Measurements from ENCODE around the gene TRIM52. TPM values are rescaled to one million over a fixed set of nuclear protein-coding genes. Genes with fewer than 3 reads are reported as not detected.
A peak's percentile ranks its signal among the peaks of the same experiment; 100 is the strongest.

Gene TRIM52
- polyA plus RNA-seq, 2 of the 4 experiments (the other 2 are of a cell fraction) = 11.1 to 12.1 TPM

GRCh38 chr5:181207960-181208253 lies 53.0 kb downstream of the TRIM52 start:
- no peak overlapping the region for H3K27ac ChIP-seq
- FAIRE-seq (no peak), DNase-seq (ENCODE audit: low read depth in 1 of 2, low spot score in 1 of 2) (no peak), ATAC-seq (no peak)
- H3K9me3 ChIP-seq = no peaks in the 10 kb centered on the region
- TF ChIP-seq, protein P1, sequence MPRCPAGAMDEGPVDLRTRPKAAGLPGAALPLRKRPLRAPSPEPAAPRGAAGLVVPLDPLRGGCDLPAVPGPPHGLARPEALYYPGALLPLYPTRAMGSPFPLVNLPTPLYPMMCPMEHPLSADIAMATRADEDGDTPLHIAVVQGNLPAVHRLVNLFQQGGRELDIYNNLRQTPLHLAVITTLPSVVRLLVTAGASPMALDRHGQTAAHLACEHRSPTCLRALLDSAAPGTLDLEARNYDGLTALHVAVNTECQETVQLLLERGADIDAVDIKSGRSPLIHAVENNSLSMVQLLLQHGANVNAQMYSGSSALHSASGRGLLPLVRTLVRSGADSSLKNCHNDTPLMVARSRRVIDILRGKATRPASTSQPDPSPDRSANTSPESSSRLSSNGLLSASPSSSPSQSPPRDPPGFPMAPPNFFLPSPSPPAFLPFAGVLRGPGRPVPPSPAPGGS (IDR thresholded peaks at IDR 0.05) = no peak
- TF ChIP-seq RARB (CRISPR knock-in tag; IDR thresholded peaks at IDR 0.05) = peak; percentile 81; the same call in 1 of the 2 replicates
- TF ChIP-seq RAD21 (conservative IDR thresholded peaks at IDR 0.05 in 1 of 2, IDR thresholded peaks at IDR 0.05 in 1 of 2) = no peak
- TF ChIP-seq TFCP2L1 (CRISPR knock-in tag; IDR thresholded peaks at IDR 0.05) = peak; percentile 62; the same call in 1 of the 2 replicates
- TF ChIP-seq POLR2AphosphoS2 (conservative IDR thresholded peaks at IDR 0.05; ENCODE audit: low read length) = no peak
- no peak for TF ChIP-seq ZNF302 (CRISPR knock-in tag; IDR thresholded peaks at IDR 0.05)
- no peak for TF ChIP-seq RCOR1 (IDR thresholded peaks at IDR 0.05; ENCODE audit: low read depth, low read length)
- H3K4me1 ChIP-seq = peaks cover 15% of the 10 kb centered on the region
- CTCF ChIA-PET = interaction anchor here (0.7 to 2.6 kb wide), 9 partner anchors 11 to 476 kb away, joined by 3 to 33 read pairs (median 4); no protein-coding TSS in a partner anchor
- H3K4me3 ChIP-seq = no peak overlapping the region
- POLR2A ChIA-PET = interaction anchor here (0.6 to 6.7 kb wide), 6 partner anchors 9 to 402 kb away, joined by 3 to 159 read pairs (median 14); partner anchors contain the start of gene TRIM41
- peak overlapping the region; percentile 44 for H3K4me2 ChIP-seq
- 10% methylated on average over 3 of the region's 3 CpGs for WGBS (ENCODE audit: missing lambda C conversion rate)

- Histone ChIP-seq H3K4me1 (peaks cover 15% of the 10 kb centered on the region), H3K9me3 (no peaks in the 10 kb centered on the region), H3K27ac (peak overlapping the region; percentile 69 to 93), H3K4me3 (peak overlapping the region; percentile 54), H3K4me2 (peak overlapping the region; percentile 91)
- CTCF ChIA-PET = interaction anchor here (0.6 to 3.6 kb wide), 12 partner anchors 9 to 476 kb away, joined by 3 to 33 read pairs (median 4); no protein-coding TSS in a partner anchor
- POLR2A ChIA-PET = interaction anchor here (0.6 to 6.7 kb wide), 9 partner anchors 9 to 401 kb away, joined by 3 to 159 read pairs (median 8); partner anchors contain the start of gene TRIM41
- DNase-seq (ENCODE audit: low read depth in 1 of 2, low spot score in 1 of 2) (peak; percentile 60 to 96), ATAC-seq (peak; percentile 51 to 66), FAIRE-seq (peak; percentile 23)
- under 1% methylated on average over 35 of the region's 36 CpGs for WGBS (ENCODE audit: missing lambda C conversion rate)
- TF ChIP-seq BHLHE40 (IDR thresholded peaks at IDR 0.05; ENCODE audit: low read depth, low read length) (0 out of 2 replicates have a peak, but pooled peaks have one; percentile 15), EP300 (IDR thresholded peaks at IDR 0.05) (no peak), CHD4 (IDR thresholded peaks at IDR 0.05; ENCODE audit: borderline replicate concordance) (no peak), NFE2L2 (conservative IDR thresholded peaks at IDR 0.05; ENCODE audit: low read length) (no peak), HOXA7 (CRISPR knock-in tag; IDR thresholded peaks at IDR 0.05) (peak; percentile 90), KDM1A (IDR thresholded peaks at IDR 0.05; ENCODE audit: low read depth) (no peak), POLR2A (IDR thresholded peaks at IDR 0.05; ENCODE audit: low read length) (peak; percentile 28), FOSB (CRISPR knock-in tag; IDR thresholded peaks at IDR 0.05) (peak; percentile 76), EHMT2 (IDR thresholded peaks at IDR 0.05; ENCODE audit: low read depth) (no peak), NR3C1 (IDR thresholded peaks at IDR 0.05) (no peak), FOSL2 (IDR thresholded peaks at IDR 0.05) (no peak), FOSL2 (CRISPR knock-in tag; IDR thresholded peaks at IDR 0.05) (peak; percentile 5; the same call in 1 of the 2 replicates), HOXB13 (CRISPR knock-in tag; IDR thresholded peaks at IDR 0.05; ENCODE audit: low read depth) (no peak), TP53 (CRISPR knock-in tag; IDR thresholded peaks at IDR 0.05) (peak; percentile 67; the same call in 1 of the 2 replicates), CEBPB (IDR thresholded peaks at IDR 0.05) (peak in 1 of 2 experiments; percentile 52; a peak in 1 of 4 replicates), PHF8 (IDR thresholded peaks at IDR 0.05; ENCODE audit: borderline replicate concordance, low read depth) (0 out of 2 replicates have a peak, but pooled peaks have one; percentile 50), MYC (IDR thresholded peaks at IDR 0.05; ENCODE audit: borderline replicate concordance, low read length) (no peak), SREBF2 (IDR thresholded peaks at IDR 0.05) (peak; percentile 81), ZSCAN20 (CRISPR knock-in tag; IDR thresholded peaks at IDR 0.05) (no peak), JUN (IDR thresholded peaks at IDR 0.05) (peak in 1 of 2 experiments; percentile 26; a peak in 1 of 5 replicates), SMC3 (IDR thresholded peaks at IDR 0.05) (peak; percentile 42; the same call in 2 of the 3 replicates)
- TF ChIP-seq, protein P2, sequence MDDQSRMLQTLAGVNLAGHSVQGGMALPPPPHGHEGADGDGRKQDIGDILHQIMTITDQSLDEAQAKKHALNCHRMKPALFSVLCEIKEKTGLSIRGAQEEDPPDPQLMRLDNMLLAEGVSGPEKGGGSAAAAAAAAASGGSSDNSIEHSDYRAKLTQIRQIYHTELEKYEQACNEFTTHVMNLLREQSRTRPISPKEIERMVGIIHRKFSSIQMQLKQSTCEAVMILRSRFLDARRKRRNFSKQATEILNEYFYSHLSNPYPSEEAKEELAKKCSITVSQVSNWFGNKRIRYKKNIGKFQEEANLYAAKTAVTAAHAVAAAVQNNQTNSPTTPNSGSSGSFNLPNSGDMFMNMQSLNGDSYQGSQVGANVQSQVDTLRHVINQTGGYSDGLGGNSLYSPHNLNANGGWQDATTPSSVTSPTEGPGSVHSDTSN (IDR thresholded peaks at IDR 0.05) = no peak; the same call in 1 of the 2 replicates
- TF ChIP-seq, protein P3, sequence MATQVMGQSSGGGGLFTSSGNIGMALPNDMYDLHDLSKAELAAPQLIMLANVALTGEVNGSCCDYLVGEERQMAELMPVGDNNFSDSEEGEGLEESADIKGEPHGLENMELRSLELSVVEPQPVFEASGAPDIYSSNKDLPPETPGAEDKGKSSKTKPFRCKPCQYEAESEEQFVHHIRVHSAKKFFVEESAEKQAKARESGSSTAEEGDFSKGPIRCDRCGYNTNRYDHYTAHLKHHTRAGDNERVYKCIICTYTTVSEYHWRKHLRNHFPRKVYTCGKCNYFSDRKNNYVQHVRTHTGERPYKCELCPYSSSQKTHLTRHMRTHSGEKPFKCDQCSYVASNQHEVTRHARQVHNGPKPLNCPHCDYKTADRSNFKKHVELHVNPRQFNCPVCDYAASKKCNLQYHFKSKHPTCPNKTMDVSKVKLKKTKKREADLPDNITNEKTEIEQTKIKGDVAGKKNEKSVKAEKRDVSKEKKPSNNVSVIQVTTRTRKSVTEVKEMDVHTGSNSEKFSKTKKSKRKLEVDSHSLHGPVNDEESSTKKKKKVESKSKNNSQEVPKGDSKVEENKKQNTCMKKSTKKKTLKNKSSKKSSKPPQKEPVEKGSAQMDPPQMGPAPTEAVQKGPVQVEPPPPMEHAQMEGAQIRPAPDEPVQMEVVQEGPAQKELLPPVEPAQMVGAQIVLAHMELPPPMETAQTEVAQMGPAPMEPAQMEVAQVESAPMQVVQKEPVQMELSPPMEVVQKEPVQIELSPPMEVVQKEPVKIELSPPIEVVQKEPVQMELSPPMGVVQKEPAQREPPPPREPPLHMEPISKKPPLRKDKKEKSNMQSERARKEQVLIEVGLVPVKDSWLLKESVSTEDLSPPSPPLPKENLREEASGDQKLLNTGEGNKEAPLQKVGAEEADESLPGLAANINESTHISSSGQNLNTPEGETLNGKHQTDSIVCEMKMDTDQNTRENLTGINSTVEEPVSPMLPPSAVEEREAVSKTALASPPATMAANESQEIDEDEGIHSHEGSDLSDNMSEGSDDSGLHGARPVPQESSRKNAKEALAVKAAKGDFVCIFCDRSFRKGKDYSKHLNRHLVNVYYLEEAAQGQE (IDR thresholded peaks at IDR 0.05) = no peak
- TF ChIP-seq, protein P1 (IDR thresholded peaks at IDR 0.05) = no peak
Measured at GRCh38 chr5:181207214-181207959, 53.6 kb downstream of the TRIM52 start.
